WTC11 (cell line): ENCODE data around the gene RGS18. TPM values are rescaled to one million over a fixed set of nuclear protein-coding genes. Genes with fewer than 3 reads are reported as not detected.

Experiments
- ATAC-seq: fragments of 200-7000 bp; cut with Tn5 transposase; 2 replicates; pipeline ENCODE4 v1.10.0; 2021; ENCODE audit warnings: mild to moderate bottlenecking, moderate library complexity
- CTCF ChIA-PET: fragments of 300-600 bp; sonication (Branson Sonifier 250); formaldehyde crosslinking; loops from one replicate; lab custom pipeline; 2021; ENCODE audit warnings: antibody characterized with exemption; lab: Charles Lee
- POLR2A ChIA-PET: fragments of 350-600 bp; sonication (Branson Sonifier 250); formaldehyde crosslinking; loops from one replicate; lab custom pipeline; 2021; ENCODE audit warnings: antibody characterized with exemption; lab: Charles Lee
- DNase-seq: peaks from one replicate; pipeline ENCODE4 v3.0.0; 2021; ENCODE audit warnings: low spot score
- H3K27ac Mint-ChIP-seq: 2 replicates; pipeline ENCODE4 v1.8.0; 2021; ENCODE audit warnings: mixed read lengths
- H3K27me3 Mint-ChIP-seq: 2 replicates; pipeline ENCODE4 v1.8.0; 2021; ENCODE audit warnings: low read depth, mild to moderate bottlenecking, moderate library complexity, mixed read lengths
- H3K36me3 Mint-ChIP-seq: 2 replicates; pipeline ENCODE4 v1.8.0; 2021; ENCODE audit warnings: mixed read lengths
- H3K4me1 Mint-ChIP-seq: 2 replicates; pipeline ENCODE4 v1.8.0; 2022; ENCODE audit warnings: mixed read lengths
- H3K4me3 Mint-ChIP-seq: 2 replicates; pipeline ENCODE4 v1.8.0; 2021; ENCODE audit warnings: mild to moderate bottlenecking, moderate library complexity, mixed read lengths
- H3K9me3 Mint-ChIP-seq: 2 replicates; pipeline ENCODE4 v1.8.0; 2021; ENCODE audit warnings: mixed read lengths
- CBFB ChIP-seq: sonication (generic); formaldehyde crosslinking; IDR thresholded peaks from 2 replicates; pipeline ENCODE4 v1.8.1; 2022; ENCODE audit warnings: mild to moderate bottlenecking, low read depth, missing genetic modification reagents
- CREB1 ChIP-seq: sonication (generic); formaldehyde crosslinking; IDR thresholded peaks from 2 replicates; pipeline ENCODE4 v1.8.0; 2023; ENCODE audit warnings: mild to moderate bottlenecking, missing genetic modification reagents
- EMX1 ChIP-seq: fragments of 250-450 bp; sonication (Bioruptor Pico); IDR thresholded peaks from 2 replicates; pipeline ENCODE4 v1.8.0; 2021; ENCODE audit warnings: mild to moderate bottlenecking
- GRHL2 ChIP-seq: fragments of 250-450 bp; sonication (Bioruptor Pico); IDR thresholded peaks from 2 replicates; pipeline ENCODE4 v1.8.0; 2022; ENCODE audit warnings: mild to moderate bottlenecking, moderate library complexity; ENCODE audit not compliant: insufficient replicate concordance, severe bottlenecking
- JAZF1 ChIP-seq: fragments of 250-450 bp; sonication (Bioruptor Pico); IDR thresholded peaks from 2 replicates; pipeline ENCODE4 v1.9.0; 2021; ENCODE audit warnings: moderate library complexity, mild to moderate bottlenecking, inconsistent platforms
- JUN ChIP-seq: sonication (generic); formaldehyde crosslinking; IDR thresholded peaks from 2 replicates; pipeline ENCODE4 v1.8.0; 2023; ENCODE audit warnings: mild to moderate bottlenecking, missing genetic modification reagents
- NFATC4 ChIP-seq: fragments of 250-450 bp; sonication (Bioruptor Pico); IDR thresholded peaks from 2 replicates; pipeline ENCODE4 v1.9.0; 2021; ENCODE audit warnings: mild to moderate bottlenecking
- PRRX2 ChIP-seq: fragments of 250-450 bp; sonication (Bioruptor Pico); IDR thresholded peaks from 2 replicates; pipeline ENCODE4 v1.8.0; 2021; ENCODE audit warnings: mild to moderate bottlenecking
- RORB ChIP-seq: fragments of 250-450 bp; sonication (Bioruptor Pico); IDR thresholded peaks from 2 replicates; pipeline ENCODE4 v1.9.0; 2021; ENCODE audit warnings: mild to moderate bottlenecking
- TP53 ChIP-seq: sonication (generic); formaldehyde crosslinking; IDR thresholded peaks from 2 replicates; pipeline ENCODE4 v1.8.1; 2023; ENCODE audit warnings: mild to moderate bottlenecking, missing genetic modification reagents
- ZNF121 ChIP-seq: sonication (generic); formaldehyde crosslinking; IDR thresholded peaks from 2 replicates; pipeline ENCODE4 v1.8.0; 2023; ENCODE audit warnings: missing genetic modification reagents
- ZNF138 ChIP-seq: sonication (generic); formaldehyde crosslinking; conservative IDR thresholded peaks from 2 replicates; pipeline ENCODE4 v1.8.1; 2022; ENCODE audit warnings: mild to moderate bottlenecking, moderate library complexity, missing genetic modification reagents
- total RNA-seq: library from RNA; stranded (reverse); gene quantifications from 3 replicates; pipeline ENCODE4 v1.2.3, GENCODE V29; 2021
- TF ChIP-seq, protein P1 (sequence below): sonication (generic); formaldehyde crosslinking; conservative IDR thresholded peaks from 2 replicates; pipeline ENCODE4 v1.8.1; 2023; ENCODE audit warnings: mild to moderate bottlenecking, low read depth, missing genetic modification reagents, moderate library complexity
- TF ChIP-seq, protein P2 (sequence below): sonication (generic); formaldehyde crosslinking; IDR thresholded peaks from 2 replicates; pipeline ENCODE4 v1.8.0; 2022; ENCODE audit warnings: missing genetic modification reagents
- TF ChIP-seq, protein P3 (sequence below): fragments of 250-450 bp; sonication (Bioruptor Pico); IDR thresholded peaks from 2 replicates; pipeline ENCODE4 v1.8.0; 2021; ENCODE audit warnings: mild to moderate bottlenecking
- TF ChIP-seq, protein P4 (sequence below): fragments of 250-450 bp; sonication (Bioruptor Pico); IDR thresholded peaks from 2 replicates; pipeline ENCODE4 v1.9.0; 2021; ENCODE audit warnings: moderate library complexity, mild to moderate bottlenecking, inconsistent platforms, borderline replicate concordance
- TF ChIP-seq, protein P5 (sequence below): fragments of 200-600 bp; IDR thresholded peaks from 2 replicates; pipeline ENCODE4 v1.8.0; 2022; ENCODE audit warnings: antibody characterized with exemption
- TF ChIP-seq, protein P6 (sequence below): sonication (generic); formaldehyde crosslinking; IDR thresholded peaks from 2 replicates; pipeline ENCODE4 v1.8.1; 2023; ENCODE audit warnings: mild to moderate bottlenecking, missing genetic modification reagents, moderate library complexity
- TF ChIP-seq, protein P7 (sequence below): sonication (generic); formaldehyde crosslinking; IDR thresholded peaks from 2 replicates; pipeline ENCODE4 v1.8.1; 2022; ENCODE audit warnings: mild to moderate bottlenecking, moderate library complexity, missing genetic modification reagents
- TF ChIP-seq, protein P8 (sequence below): sonication (generic); formaldehyde crosslinking; IDR thresholded peaks from 2 replicates; pipeline ENCODE4 v1.8.0; 2022; ENCODE audit warnings: mild to moderate bottlenecking, missing genetic modification reagents

The RGS18 gene
- total RNA-seq, 1 experiment from 2014 or later = not detected

DNA sequence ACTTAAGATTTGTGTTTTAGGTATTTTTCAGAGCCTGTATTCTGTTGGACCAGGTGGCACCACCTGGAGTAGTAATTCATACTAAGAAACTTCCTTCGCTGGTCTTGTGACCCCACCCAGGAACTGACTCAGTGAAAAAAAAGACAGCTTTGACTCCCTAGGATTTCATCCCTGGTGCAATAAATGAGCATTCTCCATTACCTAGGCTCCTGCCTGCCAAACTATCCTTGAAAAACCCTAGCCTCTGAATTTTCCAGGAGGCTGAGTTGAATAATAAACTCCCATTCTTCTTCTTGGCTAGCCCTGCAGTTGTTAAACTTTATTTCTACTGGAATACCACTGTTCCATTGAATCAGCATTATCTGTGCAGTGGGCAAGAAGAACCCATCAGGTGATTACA lies 10.6 kb upstream of the RGS18 start:
- Mint-ChIP-seq H3K4me3 (no peak overlapping the region), H3K27me3 (no peaks in the 10 kb centered on the region), H3K27ac (no peak overlapping the region), H3K36me3 (no peaks in the 10 kb centered on the region), H3K4me1 (peaks cover 11% of the 10 kb centered on the region), H3K9me3 (peaks cover 13% of the 10 kb centered on the region)
- TF ChIP-seq, protein P1, sequence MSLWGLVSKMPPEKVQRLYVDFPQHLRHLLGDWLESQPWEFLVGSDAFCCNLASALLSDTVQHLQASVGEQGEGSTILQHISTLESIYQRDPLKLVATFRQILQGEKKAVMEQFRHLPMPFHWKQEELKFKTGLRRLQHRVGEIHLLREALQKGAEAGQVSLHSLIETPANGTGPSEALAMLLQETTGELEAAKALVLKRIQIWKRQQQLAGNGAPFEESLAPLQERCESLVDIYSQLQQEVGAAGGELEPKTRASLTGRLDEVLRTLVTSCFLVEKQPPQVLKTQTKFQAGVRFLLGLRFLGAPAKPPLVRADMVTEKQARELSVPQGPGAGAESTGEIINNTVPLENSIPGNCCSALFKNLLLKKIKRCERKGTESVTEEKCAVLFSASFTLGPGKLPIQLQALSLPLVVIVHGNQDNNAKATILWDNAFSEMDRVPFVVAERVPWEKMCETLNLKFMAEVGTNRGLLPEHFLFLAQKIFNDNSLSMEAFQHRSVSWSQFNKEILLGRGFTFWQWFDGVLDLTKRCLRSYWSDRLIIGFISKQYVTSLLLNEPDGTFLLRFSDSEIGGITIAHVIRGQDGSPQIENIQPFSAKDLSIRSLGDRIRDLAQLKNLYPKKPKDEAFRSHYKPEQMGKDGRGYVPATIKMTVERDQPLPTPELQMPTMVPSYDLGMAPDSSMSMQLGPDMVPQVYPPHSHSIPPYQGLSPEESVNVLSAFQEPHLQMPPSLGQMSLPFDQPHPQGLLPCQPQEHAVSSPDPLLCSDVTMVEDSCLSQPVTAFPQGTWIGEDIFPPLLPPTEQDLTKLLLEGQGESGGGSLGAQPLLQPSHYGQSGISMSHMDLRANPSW (CRISPR knock-in tag) = no peak
- TF ChIP-seq, protein P2, sequence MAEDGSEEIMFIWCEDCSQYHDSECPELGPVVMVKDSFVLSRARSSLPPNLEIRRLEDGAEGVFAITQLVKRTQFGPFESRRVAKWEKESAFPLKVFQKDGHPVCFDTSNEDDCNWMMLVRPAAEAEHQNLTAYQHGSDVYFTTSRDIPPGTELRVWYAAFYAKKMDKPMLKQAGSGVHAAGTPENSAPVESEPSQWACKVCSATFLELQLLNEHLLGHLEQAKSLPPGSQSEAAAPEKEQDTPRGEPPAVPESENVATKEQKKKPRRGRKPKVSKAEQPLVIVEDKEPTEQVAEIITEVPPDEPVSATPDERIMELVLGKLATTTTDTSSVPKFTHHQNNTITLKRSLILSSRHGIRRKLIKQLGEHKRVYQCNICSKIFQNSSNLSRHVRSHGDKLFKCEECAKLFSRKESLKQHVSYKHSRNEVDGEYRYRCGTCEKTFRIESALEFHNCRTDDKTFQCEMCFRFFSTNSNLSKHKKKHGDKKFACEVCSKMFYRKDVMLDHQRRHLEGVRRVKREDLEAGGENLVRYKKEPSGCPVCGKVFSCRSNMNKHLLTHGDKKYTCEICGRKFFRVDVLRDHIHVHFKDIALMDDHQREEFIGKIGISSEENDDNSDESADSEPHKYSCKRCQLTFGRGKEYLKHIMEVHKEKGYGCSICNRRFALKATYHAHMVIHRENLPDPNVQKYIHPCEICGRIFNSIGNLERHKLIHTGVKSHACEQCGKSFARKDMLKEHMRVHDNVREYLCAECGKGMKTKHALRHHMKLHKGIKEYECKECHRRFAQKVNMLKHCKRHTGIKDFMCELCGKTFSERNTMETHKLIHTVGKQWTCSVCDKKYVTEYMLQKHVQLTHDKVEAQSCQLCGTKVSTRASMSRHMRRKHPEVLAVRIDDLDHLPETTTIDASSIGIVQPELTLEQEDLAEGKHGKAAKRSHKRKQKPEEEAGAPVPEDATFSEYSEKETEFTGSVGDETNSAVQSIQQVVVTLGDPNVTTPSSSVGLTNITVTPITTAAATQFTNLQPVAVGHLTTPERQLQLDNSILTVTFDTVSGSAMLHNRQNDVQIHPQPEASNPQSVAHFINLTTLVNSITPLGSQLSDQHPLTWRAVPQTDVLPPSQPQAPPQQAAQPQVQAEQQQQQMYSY (CRISPR knock-in tag) = no peak
- TF ChIP-seq, protein P3, sequence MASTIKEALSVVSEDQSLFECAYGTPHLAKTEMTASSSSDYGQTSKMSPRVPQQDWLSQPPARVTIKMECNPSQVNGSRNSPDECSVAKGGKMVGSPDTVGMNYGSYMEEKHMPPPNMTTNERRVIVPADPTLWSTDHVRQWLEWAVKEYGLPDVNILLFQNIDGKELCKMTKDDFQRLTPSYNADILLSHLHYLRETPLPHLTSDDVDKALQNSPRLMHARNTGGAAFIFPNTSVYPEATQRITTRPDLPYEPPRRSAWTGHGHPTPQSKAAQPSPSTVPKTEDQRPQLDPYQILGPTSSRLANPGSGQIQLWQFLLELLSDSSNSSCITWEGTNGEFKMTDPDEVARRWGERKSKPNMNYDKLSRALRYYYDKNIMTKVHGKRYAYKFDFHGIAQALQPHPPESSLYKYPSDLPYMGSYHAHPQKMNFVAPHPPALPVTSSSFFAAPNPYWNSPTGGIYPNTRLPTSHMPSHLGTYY (CRISPR knock-in tag) = no peak
- TF ChIP-seq CREB1 (CRISPR knock-in tag) = no peak
- TF ChIP-seq TP53 (CRISPR knock-in tag) = no peak
- TF ChIP-seq, protein P4, sequence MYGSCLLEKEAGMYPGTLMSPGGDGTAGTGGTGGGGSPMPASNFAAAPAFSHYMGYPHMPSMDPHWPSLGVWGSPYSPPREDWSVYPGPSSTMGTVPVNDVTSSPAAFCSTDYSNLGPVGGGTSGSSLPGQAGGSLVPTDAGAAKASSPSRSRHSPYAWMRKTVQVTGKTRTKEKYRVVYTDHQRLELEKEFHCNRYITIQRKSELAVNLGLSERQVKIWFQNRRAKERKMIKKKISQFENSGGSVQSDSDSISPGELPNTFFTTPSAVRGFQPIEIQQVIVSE (CRISPR knock-in tag) = no peak
- TF ChIP-seq GRHL2 = no peak
- no peak for TF ChIP-seq PRRX2 (CRISPR knock-in tag)
- TF ChIP-seq JAZF1 (CRISPR knock-in tag) = no peak
- TF ChIP-seq, protein P5, sequence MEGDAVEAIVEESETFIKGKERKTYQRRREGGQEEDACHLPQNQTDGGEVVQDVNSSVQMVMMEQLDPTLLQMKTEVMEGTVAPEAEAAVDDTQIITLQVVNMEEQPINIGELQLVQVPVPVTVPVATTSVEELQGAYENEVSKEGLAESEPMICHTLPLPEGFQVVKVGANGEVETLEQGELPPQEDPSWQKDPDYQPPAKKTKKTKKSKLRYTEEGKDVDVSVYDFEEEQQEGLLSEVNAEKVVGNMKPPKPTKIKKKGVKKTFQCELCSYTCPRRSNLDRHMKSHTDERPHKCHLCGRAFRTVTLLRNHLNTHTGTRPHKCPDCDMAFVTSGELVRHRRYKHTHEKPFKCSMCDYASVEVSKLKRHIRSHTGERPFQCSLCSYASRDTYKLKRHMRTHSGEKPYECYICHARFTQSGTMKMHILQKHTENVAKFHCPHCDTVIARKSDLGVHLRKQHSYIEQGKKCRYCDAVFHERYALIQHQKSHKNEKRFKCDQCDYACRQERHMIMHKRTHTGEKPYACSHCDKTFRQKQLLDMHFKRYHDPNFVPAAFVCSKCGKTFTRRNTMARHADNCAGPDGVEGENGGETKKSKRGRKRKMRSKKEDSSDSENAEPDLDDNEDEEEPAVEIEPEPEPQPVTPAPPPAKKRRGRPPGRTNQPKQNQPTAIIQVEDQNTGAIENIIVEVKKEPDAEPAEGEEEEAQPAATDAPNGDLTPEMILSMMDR = no peak
- TF ChIP-seq, protein P6, sequence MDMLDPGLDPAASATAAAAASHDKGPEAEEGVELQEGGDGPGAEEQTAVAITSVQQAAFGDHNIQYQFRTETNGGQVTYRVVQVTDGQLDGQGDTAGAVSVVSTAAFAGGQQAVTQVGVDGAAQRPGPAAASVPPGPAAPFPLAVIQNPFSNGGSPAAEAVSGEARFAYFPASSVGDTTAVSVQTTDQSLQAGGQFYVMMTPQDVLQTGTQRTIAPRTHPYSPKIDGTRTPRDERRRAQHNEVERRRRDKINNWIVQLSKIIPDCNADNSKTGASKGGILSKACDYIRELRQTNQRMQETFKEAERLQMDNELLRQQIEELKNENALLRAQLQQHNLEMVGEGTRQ (CRISPR knock-in tag) = no peak
- no peak for TF ChIP-seq ZNF121
- TF ChIP-seq NFATC4 (CRISPR knock-in tag) = no peak
- no peak for TF ChIP-seq RORB (CRISPR knock-in tag)
- ChIA-PET CTCF (no interaction called here), POLR2A (no interaction called here)
- ATAC-seq = no peak
- DNase-seq = no peak

DNA sequence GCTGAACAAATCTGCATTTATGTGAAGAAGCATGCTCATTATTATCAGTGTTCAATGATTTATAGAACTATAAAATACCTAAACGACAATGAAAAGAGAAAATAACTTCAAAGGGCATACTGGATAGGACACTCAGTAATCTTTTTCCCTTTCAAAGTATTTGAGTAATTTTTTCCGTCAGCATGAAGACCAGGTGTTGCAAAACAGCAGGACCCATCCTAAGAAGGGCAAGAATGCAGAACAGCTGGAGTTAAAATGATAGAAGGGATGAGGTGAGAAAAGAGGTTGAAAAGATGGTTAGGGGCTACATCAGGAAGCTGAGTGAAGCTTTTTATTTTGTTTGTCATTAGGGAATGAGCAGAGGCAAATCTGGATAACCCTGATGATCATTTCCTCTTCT lies 7.1 kb upstream of the RGS18 start:
- ATAC-seq (no peak), DNase-seq (no peak)
- no peak for TF ChIP-seq ZNF138
- TF ChIP-seq TP53 (CRISPR knock-in tag) = no peak
- TF ChIP-seq, protein P7, sequence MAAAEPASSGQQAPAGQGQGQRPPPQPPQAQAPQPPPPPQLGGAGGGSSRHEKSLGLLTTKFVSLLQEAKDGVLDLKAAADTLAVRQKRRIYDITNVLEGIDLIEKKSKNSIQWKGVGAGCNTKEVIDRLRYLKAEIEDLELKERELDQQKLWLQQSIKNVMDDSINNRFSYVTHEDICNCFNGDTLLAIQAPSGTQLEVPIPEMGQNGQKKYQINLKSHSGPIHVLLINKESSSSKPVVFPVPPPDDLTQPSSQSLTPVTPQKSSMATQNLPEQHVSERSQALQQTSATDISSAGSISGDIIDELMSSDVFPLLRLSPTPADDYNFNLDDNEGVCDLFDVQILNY = no peak
- TF ChIP-seq EMX1 (CRISPR knock-in tag) = no peak
- TF ChIP-seq JUN = no peak
- TF ChIP-seq CBFB (CRISPR knock-in tag) = no peak
- TF ChIP-seq PRRX2 (CRISPR knock-in tag) = no peak
- TF ChIP-seq, protein P8, sequence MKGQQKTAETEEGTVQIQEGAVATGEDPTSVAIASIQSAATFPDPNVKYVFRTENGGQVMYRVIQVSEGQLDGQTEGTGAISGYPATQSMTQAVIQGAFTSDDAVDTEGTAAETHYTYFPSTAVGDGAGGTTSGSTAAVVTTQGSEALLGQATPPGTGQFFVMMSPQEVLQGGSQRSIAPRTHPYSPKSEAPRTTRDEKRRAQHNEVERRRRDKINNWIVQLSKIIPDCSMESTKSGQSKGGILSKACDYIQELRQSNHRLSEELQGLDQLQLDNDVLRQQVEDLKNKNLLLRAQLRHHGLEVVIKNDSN (CRISPR knock-in tag) = no peak
- Mint-ChIP-seq H3K4me1 (peaks cover 11% of the 10 kb centered on the region), H3K4me3 (no peak overlapping the region), H3K27ac (0 out of 2 replicates have a peak overlapping the region, but pooled peaks have one; percentile 39), H3K27me3 (no peaks in the 10 kb centered on the region), H3K9me3 (peaks cover 5% of the 10 kb centered on the region; the same call in 1 of the 2 replicates), H3K36me3 (no peaks in the 10 kb centered on the region)
- POLR2A ChIA-PET = no interaction called here
- CTCF ChIA-PET = no interaction called here
